Fibroblast of skin of back (primary cell): ENCODE data around the gene ADGRL3.
A peak's percentile ranks its signal among the peaks of the same experiment; 100 is the strongest.

Experiments
- DNase-seq: peaks from one replicate; pipeline ENCODE4 v3.0.0-alpha.2; 2013

Gene ADGRL3

DNA sequence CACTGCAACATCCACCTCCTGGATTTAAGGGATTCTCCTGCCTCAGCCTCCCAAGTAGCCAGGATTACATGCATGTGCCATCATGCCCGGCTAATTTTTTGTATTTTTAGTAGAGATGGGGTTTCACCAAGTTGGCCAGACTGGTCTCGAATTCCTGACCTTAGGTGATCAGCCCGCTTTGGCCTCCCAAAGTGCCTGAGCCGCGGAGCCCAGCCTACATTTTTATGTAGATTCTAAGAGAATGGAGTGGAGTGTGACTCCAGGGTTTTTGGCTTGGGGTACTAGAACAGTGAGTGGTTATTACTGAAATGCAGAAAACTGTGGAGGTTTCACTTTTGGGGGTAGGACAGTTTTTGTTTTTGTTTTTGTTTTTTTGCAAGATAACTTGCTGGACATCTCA, 806.0 kb downstream of the ADGRL3 start:
- DNase-seq = no peak

- no peak for DNase-seq
Observed at GRCh38 chr4:62015043-62015739, 815.1 kb downstream of the ADGRL3 start.

GRCh38 chr4:62018537-62018936, 818.4 kb downstream of the ADGRL3 start:
- no peak for DNase-seq

DNA sequence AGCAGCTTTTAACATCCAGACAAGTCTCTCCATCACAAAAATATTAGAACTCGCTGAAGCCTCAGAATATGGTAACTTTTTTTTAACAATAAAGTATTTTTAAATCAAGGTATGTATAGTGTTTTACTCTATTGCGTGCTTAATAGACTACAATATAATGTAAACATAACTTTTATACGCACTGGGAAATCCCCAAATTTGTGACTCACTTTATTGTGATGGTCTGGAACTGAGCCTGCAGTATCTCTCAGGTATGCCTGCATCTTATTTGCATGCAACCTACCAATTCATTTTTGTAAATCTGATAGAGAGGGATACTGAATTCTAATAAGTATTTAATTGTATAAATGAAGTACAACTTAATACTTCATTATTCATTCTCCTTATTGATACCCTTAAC, 823.5 kb downstream of the ADGRL3 start:
- no peak for DNase-seq

- DNase-seq = no peak
Observed at GRCh38 chr4:62028745-62029144, 828.6 kb downstream of the ADGRL3 start.

GRCh38 chr4:62030958-62031357, 830.8 kb downstream of the ADGRL3 start:
- no peak for DNase-seq

DNA sequence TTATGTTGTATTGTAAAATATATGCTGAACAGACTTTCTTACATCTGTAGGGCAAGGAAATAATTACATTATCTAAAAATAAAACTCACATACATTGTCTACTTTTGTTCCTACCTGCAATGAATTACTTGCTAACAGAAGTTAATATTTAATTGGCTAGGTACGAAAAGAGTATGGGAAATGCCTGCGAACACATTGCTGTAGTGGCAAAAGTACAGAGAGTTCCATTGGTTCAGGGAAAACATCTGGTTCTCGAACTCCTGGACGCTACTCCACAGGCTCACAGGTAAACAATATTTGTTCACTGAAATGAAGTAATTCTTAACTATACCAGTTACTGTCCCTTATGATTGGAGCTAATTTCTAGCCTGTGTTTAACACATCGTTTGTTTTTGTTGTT, 837.4 kb downstream of the ADGRL3 start:
- no peak for DNase-seq

GRCh38 chr4:62051332-62051731, 851.2 kb downstream of the ADGRL3 start:
- DNase-seq = no peak

DNA sequence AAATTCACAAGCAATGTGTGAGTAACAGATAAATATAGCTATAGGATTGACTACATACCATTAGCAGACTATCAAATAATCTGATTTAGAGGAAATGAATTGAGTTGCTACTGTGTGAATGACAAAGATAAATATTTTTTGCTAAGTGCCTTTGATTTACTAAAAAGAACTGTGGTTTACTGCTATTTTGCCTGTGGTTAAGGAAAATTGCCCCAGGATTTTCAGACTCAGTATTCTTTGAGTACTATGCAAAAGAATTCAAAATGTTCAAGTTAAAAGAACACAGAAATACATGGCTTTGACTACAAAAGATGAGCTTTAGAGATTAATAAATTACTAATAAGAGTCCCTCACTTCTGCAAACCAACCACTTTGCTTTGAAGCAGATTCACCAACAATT, 853.8 kb downstream of the ADGRL3 start:
- peak; percentile 2 for DNase-seq

DNA sequence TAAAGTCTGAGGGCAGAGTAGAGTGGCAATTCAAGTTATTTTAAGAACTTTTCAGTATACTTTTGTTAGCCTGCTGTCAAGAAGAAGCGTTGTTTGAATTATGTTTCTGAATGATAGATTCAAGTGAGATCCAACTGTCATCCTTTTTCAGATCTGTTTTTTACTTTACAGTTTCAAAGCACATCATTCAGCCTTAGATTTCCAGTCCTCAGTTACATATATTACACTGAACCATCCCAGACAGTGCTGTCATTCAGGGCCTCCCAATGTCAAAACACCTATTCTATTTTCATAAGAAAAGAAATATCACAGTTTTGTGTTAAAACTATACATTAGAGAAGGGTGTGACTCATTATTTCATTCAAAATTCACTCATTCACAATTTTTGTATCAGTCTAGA, 856.9 kb downstream of the ADGRL3 start:
- no peak for DNase-seq

- no peak for DNase-seq
Observed at GRCh38 chr4:62058571-62058970, 858.4 kb downstream of the ADGRL3 start.

GRCh38 chr4:62070291-62070852, 870.2 kb downstream of the ADGRL3 start:
- no peak for DNase-seq

- DNase-seq = no peak
Observed at GRCh38 chr4:62075089-62075488, 875.0 kb downstream of the ADGRL3 start.

DNA sequence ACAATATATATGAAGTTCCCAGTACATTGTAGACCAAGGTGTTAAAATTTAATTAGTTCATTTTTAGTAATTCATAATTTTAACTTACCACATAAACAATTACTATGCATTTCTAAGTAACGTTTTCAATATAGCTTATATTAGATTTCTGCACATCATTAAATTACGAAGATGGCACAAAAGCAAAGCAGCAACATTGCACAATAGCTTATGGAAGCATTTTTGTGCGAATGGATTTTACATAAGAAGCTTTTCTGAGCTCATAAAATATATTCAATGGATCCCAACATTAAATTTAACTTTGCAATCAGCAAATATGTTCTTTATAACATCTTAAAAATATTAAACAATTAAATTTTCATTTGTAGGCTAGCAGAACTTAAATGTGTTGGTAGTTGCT, 875.4 kb downstream of the ADGRL3 start:
- no peak for DNase-seq

GRCh38 chr4:62077406-62077805, 877.3 kb downstream of the ADGRL3 start:
- DNase-seq = no peak

DNA sequence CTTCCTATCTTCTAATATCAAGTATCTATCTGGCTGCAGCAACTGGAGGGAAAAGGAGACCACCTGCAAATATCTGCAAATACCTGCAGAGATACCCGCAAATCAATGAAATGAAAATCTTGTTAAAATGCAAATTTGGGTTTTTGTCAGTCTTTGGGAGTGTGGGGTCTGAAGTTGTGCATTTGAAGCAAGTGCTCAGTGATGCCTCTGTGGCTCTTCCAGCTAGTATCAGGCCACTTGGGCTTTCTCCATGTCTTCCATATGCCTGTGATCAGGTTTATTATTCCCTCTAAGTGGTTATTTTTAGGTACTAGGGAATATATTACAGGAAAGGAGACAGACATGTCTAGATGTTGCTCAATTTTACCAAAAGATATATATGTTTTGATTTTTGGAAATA, 880.3 kb downstream of the ADGRL3 start:
- no peak for DNase-seq

- no peak for DNase-seq
Observed at GRCh38 chr4:62087706-62088105, 887.6 kb downstream of the ADGRL3 start.

GRCh38 chr4:62093735-62094134, 893.6 kb downstream of the ADGRL3 start:
- DNase-seq = no peak

GRCh38 chr4:62096881-62097280, 896.8 kb downstream of the ADGRL3 start:
- no peak for DNase-seq

- DNase-seq = no peak
Observed at GRCh38 chr4:62115216-62115615, 915.1 kb downstream of the ADGRL3 start.

DNA sequence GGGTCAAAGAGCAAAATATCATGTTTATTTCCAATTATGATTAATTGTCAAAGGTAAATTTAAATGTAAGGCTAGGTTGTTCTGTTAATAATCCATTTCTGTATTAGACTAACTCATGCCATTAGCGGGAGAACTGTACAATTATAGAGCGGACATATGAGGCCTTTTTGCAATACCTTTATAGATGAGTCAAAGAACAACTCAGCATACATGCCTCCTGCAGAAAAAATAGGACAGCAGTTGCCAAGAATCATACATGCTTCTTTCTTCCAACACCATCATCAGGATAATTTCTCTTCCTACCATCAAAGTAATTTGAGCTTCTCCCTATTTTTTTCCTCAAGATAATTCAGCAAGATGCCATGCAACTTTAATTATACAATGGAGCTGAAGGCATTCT, 917.8 kb downstream of the ADGRL3 start:
- DNase-seq = no peak

- no peak for DNase-seq
Observed at GRCh38 chr4:62118558-62118957, 918.4 kb downstream of the ADGRL3 start.

GRCh38 chr4:62119195-62119594, 919.1 kb downstream of the ADGRL3 start:
- DNase-seq = peak; percentile 34

DNA sequence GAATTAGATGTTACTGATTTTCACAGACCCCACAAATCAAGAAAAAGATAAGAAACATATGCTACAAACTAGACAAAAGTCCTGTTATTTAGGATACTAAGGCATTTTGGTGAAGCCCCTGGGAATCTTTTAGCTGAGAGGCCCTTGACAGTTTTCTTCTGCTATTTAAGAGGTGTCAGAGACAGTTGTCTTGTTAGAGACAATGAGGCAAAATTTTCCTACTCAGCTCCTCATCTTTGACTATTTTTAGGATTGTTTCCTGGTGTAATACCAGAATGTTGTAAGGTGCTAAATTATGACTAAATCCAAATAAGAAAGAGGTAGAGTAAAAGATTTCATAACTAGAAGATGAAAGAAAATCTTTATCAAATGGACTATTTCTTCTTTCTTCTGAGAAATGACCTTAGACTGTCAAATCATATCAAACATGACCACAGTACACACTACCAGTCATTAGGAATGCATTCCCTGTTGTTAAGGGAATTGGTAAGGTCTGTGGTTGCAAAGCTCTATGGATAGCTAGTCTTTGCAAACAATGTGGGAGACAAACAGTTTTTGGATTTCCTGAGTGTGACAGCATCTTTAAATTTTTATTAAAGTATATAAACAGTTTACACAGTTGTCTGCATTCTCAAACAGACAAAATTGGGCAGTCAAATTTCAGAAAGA, 926.1 kb downstream of the ADGRL3 start:
- DNase-seq = peak; percentile 8
